Colon (tissue), 2 donors: Measurements from ENCODE around the gene ZBED5.
"Not testable (repeated sequence)": the region's sequence is repeated elsewhere in the genome, so short reads cannot be mapped to it uniquely, and the experiment has no call there.

Experiments
- FAIRE-seq: peaks from 2 replicates; lab custom pipeline; 2012; peaks lifted over from hg19 to GRCh38; lab: Jason Lieb, UNC
- donor health status: control.
- donor health status: control.

The ZBED5 gene

DNA sequence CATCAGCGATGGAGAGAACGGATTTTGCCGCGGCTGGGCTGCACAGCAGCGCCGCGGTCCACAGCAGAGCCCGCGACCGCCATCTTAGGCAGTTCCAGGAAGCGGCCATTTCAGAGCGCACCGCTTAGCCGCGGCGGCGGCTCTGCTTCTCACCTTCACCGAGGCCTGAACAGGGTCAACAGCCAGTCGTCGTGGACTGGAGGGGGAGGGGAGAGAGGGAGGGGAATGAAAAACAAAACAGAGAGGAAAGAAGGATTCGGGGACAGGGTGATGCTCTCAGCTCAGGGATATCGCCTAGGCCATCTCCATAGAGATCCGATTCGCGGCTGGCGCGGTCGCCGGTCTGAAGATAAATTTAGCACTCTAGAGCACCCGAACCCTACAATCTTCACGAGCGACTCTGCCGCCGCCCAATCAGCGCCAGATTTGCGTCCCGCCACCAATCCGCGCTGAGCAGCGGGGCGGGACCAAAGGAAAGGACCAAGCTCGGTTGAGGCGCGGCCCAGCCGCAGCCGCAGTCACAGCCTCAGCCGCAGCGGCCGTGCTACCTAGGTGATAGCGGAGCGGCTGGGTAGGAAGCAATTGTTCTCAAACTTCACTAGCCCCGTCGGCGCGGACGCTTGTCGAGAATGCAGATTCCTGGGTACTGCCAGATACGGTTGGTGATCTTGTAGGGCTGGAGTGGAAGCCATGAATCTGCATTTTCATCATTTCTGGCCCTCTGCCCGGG lies at the start of gene ZBED5:
Gene ZBED5 (minus strand): TSS at position 345 of the 730 bp plus-strand sequence. CDS start 3,108 bp downstream, outside the sequence.
- FAIRE-seq: no peak

DNA sequence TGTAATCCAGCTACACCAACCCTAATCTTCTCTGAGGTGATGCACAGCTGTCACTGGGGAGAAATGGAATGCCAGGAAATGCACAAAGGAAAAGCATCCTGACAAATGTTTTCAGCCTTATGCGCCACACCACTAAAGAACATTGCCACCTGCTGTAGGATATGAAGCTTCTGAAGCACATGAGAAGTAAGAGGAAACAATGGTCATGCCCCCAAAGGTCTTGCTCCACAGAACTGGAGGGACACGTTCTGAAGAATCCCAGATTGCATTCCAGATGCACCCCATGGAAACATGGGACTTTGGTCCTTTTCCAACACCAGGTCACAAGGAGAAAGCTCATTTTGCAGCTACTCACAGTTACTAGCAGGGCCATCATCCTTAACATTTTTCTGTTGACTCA lies 48.7 kb upstream of the ZBED5 start:
- FAIRE-seq: no peak

DNA sequence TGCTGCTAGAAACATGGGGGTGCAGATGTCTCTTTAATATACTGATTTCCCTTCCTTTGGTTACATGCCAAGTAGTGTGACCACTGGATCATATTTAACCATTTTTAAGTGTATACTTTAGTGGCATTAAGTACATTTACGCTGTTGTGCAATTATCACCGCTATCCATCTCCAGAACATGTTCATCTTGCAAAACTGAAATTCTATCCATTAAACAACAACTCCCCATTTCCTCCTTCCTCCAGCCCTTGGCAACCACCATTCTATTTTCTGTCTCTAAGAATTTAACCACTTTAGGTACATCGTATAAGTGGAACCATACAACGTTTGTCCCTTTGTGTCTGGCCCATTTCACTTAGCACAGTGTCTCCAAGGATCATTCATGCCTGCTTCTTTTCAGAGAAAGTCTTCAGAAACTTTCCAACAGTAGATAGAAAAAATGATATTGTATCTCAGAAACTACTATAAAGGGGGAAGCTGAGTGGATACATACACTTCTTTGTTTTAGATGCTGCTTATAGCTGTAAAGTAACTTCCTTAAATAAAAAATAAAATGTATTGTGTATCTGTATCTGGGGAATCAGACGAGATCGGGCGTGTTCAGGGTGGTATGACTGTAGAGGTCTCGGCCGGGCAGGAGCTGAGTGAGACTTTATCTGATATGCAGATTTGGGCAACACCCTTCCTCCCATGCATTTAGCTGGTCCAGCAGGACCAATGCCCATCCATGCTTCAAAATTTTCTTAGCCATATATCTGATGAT lies 44.6 kb upstream of the ZBED5 start:
- no peak for FAIRE-seq

DNA sequence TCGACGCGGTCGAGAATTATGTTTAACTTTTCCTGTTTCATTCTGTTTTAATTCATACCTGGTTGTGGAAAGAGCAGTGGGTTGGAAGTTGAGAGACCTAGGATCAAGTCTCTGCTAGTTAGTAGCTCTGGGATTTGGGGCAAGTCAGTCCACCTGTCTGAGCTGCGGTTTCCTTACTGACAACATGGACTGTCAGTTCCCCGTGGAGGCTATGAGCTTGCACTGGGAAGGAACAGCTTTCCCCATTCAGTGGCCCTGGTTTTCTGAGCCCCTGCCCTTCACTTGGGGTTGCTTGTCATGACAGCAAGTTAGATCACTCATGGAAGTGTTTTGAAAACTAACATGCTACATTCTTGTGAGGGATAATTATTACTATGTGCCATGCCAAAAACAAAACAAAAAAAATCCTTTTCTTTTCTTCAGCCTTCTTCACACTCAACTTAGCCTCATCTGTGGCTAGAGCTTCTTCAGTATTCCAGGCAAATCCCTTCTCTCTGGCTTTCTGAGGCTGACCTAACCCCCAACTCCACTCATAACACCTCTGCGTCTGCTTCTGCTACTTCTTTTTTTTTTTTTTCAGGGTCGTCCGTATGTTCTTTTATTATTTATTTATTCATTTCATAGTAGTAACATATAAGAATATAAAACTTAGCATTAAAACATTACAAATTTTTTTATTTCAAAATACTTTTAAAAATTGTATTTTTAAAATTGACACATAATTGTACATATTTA lies 43.0 kb upstream of the ZBED5 start:
- FAIRE-seq: no peak

DNA sequence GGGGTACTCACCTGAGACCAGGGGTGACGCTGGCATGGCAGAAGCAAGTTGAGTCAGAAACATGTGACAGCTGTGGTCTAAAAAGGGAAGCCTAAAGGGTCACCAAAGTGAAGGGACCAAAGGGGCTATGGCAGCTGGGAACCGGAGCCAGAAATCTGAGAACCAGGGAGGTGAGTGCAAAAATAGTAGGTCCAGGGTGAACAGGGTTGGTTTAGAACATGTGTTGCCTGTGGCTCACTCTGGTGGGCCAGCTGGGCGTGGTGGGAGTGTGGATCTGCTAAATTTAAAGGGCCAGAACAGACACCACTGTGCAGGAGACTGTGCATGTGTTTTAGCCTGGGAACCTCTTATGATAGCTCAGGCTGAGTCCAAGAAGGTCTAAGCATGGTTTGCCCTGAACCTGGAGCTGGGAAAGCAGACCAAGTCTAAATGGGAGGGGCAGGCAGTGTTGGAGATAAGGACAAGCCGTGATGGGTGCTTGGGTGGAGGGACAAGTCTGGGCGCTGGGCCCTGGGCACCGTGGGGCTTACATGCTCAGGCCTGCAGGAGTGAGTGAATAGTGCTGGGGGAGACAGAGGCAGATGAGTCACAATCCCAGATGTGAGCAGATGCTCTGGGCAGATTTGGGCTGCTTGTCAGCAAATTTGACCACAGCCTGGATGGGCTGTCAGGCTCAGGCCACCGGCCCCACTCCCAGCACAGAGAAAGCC lies 41.4 kb upstream of the ZBED5 start:
- FAIRE-seq: no peak

DNA sequence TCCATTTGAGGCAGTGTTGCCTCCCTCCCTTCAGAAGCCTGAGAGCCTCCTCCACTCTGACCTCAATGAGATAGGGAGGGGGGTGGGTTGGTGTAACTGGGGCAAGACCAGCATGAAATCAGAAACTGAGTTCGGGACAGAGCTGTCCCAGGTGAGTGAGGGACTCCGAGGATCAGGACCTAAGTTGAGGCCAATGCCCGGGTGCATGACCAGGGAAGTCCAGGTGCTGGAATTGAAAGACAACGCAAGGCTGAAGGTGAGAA lies 40.8 kb upstream of the ZBED5 start:
- no peak for FAIRE-seq

DNA sequence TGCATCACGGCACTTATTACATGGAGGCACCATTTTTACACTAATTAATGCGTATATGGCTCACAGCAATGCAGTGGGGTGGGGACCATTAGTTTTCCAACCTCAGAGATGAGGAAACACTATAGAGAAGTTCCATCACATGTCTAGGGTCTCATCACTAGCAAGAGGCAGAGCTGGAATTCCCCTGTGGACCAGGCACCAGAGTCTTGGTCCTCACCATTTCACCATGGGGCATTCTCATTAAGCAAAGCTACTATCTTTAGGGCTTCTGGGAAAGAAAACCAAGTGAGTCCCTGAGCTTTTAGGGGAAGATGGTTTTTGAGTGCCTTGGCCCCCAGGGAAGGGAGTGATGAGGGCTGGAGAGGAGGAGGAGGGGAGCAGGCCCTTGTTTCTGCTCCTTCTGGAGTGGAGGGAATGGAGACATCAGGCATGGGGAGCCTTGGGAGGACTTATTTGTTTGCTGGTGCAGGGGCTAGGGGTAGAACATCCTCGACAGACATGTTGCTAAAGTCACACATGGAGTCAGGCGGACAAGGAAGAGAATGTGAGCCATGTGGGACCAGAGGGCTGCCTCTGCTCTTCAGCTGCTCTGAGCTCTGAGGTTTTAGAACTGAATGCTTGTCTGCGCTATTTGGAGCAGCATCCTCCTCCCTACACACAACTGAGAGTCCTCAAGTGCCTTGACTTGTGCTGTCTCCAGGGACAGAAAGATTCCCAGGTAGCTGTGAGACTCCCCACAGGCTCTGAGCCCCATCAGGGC lies 40.3 kb upstream of the ZBED5 start:
- FAIRE-seq: no peak

DNA sequence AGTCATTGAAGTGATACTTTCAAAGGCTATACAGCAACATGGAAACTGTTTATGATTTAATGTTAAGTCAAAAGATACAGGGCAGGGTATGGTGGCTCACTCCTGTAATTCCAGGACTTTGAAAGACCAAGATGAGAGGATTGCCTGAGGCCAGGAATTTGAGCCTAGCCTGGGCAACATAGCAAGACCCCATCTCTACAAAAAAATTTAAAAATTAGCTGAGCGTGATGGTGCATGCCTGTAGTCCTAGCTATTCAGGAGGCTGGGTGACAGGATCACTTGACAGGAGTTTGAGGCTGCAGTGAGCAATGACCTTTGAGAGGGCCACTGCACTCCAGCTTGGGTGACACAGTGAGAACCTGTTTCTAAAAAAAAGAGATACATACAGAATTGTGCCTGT lies 39.3 kb upstream of the ZBED5 start:
- no peak for FAIRE-seq

DNA sequence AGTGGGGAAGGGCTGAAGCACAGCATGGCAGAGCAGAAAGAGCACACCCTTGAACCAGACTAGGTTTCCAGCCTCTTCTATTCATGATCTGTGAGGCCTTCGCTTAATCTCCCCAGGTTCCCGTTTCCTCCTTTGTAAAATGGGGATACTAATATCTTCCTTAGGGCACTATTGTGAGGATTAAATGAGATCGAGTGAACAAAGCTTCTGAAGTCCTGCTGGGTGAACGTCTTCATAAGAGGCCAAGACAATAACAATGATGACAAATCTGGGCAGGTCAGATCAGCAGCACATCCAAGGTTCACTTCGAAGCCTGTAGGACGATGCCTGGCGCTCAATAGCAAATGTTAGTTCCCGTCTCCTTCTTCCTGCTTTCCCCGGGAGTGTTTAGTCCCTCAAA lies 38.6 kb upstream of the ZBED5 start:
- no peak for FAIRE-seq

DNA sequence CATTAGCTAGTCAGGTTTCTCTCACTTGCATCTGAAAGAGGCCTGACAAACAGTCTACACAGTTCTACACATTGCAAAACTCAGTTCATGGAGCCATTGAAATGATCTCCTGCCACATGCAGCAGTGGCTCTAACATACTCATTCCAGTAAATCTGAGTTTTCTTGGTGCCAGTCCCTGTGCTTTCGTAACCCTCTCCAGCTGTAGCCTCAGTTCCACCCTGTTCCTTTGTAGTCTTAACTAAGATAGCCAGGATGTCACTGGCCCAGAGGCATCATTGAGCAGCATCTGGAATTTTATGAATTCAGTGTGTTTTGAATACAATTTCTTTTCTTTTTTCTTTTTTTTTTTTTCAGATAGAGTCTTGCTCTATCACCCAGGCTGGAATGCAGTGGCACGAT lies 37.4 kb upstream of the ZBED5 start:
- no peak for FAIRE-seq

DNA sequence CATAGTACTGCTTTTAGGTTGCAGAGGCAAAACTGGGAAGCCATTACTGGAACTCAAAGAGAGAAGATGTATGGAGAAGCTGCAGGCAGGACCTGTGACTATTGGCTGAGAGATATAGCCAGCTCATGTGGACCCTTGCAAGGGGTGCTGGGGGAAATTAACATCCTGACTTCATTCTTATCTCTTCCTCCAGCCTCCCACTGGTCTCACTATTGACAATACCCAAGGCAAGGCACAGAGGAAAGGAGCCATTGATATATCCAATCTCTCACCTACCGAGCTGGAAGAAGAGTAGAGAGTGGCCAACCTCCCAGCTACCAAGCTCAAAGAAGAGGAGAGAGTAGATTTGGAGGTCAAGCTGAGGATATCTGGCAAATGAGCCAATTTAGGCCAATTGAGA lies 36.8 kb upstream of the ZBED5 start:
- no peak for FAIRE-seq

DNA sequence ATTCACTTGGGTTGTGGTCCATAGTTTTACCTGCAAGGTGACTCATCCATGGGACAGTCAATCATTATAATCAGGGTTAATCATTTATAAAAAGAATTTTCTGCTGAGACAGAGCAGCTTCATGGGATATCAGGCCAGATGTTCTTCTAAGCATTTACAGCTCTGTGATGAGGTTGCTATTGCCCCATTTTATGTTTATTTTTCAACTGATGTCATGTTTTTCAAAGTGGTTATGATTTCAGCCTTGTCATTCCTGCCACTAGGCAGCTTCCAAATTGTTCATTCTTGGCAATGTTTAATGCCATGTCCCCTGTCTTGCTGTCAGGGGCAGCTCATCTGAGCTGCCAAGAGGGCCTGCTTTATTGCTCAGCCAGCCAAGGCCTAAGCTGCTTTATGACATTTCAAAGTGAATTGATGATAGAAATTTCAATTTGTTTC lies 35.9 kb upstream of the ZBED5 start:
- no peak for FAIRE-seq

DNA sequence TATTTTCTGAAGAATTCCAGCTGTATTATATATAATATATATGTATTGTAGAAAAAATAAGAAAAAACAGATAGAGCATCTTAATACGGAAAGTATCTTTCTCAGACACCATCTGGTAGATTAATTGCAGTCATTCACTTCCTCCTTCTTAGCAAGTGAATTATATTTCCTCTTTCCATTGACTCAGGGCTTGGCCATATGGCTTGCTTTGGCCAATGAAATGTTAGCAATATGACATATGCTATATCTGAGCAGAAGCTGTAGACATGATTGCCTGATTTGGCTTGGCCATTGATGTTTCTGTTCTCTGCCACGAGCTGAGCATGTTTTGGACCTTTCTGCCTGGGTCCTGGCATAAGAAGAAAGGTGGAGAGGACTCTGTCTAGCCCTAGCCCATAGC lies 34.4 kb upstream of the ZBED5 start:
- FAIRE-seq: no peak

DNA sequence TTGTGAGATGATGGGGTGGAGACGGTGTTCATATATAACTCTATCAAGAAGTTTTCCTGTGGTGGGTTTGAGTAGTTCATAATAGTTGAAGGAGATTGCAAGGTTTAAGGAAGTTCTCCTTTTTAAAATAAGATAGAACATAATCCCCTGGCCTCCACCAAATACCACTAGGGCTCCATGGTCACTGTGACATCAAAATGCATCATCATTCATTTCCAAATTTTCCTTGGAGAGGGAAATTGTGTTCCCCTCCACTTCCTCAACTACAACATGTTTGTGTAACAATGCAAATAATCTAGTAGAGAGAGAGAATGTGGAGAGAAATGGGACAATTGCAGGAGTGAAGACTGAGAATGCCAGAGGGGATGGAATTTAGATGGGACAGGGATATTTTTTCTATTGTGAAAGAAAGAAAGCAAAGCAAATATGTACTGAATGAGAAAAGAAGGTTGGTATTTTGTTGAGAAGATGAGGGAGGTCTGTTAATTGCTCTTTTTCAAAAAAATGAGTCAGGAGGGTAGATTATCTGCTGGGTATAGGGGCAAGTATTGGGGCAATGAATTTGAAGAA lies 33.4 kb upstream of the ZBED5 start:
- FAIRE-seq: no peak

DNA sequence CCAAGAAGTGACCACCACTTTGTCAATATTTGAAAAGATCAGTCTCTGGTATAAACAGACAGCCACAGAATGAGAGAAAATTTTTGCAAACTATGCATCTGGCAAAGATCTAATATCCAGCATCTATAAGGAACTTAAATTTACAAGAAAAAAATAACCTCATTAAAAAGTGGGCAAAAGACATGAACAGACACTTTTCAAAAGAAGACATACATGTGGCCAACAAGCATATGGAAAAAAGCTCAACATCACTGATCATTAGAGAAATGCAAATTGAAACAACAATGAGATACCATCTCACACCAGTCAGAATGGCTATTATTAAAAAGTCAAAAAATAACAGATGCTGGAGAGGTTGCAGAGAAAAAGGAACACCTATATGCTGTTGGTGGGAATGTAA lies 32.2 kb upstream of the ZBED5 start:
- not testable (repeated sequence) for FAIRE-seq

DNA sequence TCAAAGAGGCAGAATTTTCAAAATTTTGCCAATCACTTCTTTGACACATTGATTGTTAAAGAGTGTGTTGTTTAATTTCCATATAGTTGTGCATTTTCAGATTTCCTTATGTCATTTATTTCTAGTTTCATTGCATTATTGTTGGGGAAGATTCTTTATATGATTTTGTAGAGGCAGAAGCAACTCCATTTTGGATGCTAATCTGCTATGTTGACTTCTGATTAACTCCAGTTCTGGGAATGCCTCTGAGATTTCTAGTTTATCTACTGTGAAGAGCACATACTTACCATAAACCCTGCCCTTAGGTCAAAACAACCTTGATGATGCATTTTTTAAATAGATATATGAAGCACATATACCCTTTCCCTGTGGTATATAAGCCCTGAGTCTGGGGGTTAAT lies 29.5 kb upstream of the ZBED5 start:
- no peak for FAIRE-seq

DNA sequence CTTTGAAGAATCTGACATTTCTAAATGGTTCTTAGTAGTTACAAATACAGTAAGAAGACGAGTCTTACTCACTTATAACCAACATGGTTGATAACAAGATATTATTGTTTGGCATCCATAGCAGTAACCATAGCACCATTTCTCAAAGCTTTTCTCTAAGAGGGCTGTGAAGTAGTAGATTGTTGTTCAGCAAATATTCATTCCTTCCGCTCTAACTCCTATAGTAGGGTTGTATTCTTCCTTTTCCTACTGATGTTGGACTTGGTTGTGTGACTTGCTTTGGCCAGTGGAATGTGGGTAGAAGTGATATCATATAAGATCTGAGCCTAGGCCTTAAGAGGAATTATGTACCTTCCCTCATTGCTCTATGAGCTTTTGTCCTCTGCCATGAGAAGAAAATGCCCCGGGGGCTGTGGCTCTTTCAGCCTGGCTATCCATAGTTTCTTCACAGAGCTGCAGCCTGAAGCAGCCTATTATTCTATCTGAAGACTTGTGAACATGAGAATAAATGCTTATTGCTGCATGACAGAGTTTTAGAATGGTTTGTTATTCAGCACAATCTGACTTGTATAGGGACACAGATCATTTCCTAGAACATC lies 28.9 kb upstream of the ZBED5 start:
- FAIRE-seq: no peak

DNA sequence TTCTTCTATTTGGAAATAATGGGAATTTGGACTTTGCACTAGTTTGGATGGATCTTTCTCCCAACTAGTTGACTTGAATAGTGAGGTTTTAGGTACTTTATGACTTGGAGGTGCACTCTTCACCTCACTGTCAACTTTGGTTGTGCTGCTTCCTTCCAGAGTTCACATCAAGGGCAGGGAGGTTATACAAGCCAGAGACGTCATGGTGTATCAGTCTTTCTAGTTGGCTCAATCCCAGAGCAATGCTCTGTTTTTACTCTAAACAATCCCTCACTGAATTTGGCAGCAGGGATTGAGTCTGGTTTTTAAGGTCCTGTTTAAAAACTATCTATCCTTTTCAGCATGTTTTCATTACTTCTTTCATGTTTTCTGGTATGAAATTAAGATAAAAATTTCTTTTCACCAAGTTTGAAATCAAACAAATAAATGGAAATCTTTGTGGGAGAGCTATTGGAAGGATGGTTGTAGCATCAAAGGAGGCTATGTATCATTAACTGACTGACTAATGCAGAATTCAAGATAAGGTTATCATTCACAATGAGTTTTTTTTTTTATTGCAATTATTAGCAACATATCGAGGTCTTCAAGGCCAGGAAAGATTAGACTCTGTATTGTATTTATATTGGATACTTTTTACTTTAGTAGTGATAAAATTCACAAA lies 28.0 kb upstream of the ZBED5 start:
- no peak for FAIRE-seq

DNA sequence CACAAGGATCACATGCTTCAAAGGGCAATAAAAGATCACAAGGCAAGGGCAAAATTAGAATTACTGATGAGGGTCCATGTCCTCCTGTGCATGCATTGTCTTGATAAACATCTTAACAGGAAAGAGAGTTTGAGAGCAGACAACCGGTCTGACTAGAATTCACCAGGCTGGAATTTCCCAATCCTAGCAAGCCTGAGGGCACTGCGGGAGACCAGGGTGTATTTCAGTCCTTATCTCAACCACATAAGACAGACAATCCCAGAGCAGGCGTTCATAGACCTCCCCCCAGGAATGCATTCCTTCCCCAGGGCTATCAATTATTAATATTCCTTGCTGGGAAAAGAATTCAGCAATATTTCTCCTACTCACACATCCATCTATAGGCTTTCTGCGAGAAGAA lies 26.4 kb upstream of the ZBED5 start:
- FAIRE-seq: not testable (repeated sequence)

DNA sequence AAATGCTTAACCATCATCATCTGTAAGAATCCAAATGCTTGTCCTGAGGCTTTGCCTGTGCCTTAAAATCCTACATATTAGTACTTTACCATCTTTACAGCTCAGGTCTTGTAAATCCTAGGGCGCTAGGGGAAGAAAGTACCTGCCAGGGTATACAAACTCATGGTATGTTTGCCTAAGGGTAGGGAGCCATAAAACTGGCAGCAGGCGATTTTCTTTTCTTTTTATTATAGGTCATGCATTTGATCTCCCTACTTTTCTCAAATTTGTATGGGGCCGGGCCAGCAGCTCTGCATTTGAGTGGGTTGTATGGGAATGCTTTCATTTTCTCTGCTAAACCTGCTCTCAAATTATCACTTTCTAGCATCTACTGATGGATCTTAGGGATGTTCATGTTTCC lies 24.0 kb upstream of the ZBED5 start:
- no peak for FAIRE-seq
